ENCODE measurements around the gene ACTR1A.

The ACTR1A gene

DNA sequence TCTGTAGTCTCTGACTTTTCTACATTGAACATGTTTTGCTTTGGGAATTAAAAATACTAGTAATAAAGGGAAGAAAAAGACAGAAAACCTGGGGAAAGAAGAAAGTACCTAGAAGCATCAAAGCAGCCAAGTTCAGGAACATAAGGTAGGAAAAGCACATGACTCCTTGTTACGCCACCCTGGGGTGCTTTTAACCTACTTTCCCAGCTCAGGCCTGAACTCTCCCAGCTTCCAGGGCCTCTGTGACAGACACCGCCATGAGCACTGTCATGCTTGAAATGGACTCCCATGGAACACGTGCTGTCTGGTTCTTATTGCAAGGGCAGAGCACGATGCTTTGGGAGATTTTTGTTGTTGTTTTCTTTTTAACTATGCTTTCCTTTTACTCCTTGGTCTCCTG lies 11.4 kb downstream of the ACTR1A start:
- Histone ChIP-seq H3K4me2 (ENCODE audit: low read depth, low read length) (no peak overlapping the region), H3K27ac (ENCODE audit: low read length) (no peak overlapping the region), H3K4me3 (ENCODE audit: low read length) (no peak overlapping the region), H2AFZ (ENCODE audit: low read length) (no peak overlapping the region), H3K9ac (ENCODE audit: low read length) (no peak overlapping the region), H3K79me2 (ENCODE audit: low read length) (peaks cover 50% of the 10 kb centered on the region), H4K20me1 (ENCODE audit: insufficient read depth, low read length) (no peaks in the 10 kb centered on the region), H3K4me1 (ENCODE audit: low read length) (no peaks in the 10 kb centered on the region), H3K9me2 (replicated peaks; ENCODE audit: insufficient read depth, low read length) (no peaks in the 10 kb centered on the region), H3K9me3 (replicated peaks; ENCODE audit: insufficient read depth, low read length) (no peaks in the 10 kb centered on the region), H3K36me3 (replicated peaks; ENCODE audit: insufficient read depth, low read length) (no peaks in the 10 kb centered on the region), H3F3A (ENCODE audit: insufficient read depth, low read length) (0 out of 2 replicates have a peak, but pooled peaks cover 3% of the 10 kb centered on the region), H3K27me3 (replicated peaks; ENCODE audit: insufficient read depth, low read length) (no peaks in the 10 kb centered on the region)
- DNase-seq, result no peak
- TF ChIP-seq EZH2phosphoT487 (IDR thresholded peaks at IDR 0.05; ENCODE audit: low read length) (no peak), EZH2 (optimal IDR thresholded peaks at IDR 0.05; ENCODE audit: low read depth, low read length) (no peak)
- TF ChIP-seq, protein P1, sequence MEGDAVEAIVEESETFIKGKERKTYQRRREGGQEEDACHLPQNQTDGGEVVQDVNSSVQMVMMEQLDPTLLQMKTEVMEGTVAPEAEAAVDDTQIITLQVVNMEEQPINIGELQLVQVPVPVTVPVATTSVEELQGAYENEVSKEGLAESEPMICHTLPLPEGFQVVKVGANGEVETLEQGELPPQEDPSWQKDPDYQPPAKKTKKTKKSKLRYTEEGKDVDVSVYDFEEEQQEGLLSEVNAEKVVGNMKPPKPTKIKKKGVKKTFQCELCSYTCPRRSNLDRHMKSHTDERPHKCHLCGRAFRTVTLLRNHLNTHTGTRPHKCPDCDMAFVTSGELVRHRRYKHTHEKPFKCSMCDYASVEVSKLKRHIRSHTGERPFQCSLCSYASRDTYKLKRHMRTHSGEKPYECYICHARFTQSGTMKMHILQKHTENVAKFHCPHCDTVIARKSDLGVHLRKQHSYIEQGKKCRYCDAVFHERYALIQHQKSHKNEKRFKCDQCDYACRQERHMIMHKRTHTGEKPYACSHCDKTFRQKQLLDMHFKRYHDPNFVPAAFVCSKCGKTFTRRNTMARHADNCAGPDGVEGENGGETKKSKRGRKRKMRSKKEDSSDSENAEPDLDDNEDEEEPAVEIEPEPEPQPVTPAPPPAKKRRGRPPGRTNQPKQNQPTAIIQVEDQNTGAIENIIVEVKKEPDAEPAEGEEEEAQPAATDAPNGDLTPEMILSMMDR (IDR thresholded peaks at IDR 0.05; ENCODE audit: low read length), result no peak

DNA sequence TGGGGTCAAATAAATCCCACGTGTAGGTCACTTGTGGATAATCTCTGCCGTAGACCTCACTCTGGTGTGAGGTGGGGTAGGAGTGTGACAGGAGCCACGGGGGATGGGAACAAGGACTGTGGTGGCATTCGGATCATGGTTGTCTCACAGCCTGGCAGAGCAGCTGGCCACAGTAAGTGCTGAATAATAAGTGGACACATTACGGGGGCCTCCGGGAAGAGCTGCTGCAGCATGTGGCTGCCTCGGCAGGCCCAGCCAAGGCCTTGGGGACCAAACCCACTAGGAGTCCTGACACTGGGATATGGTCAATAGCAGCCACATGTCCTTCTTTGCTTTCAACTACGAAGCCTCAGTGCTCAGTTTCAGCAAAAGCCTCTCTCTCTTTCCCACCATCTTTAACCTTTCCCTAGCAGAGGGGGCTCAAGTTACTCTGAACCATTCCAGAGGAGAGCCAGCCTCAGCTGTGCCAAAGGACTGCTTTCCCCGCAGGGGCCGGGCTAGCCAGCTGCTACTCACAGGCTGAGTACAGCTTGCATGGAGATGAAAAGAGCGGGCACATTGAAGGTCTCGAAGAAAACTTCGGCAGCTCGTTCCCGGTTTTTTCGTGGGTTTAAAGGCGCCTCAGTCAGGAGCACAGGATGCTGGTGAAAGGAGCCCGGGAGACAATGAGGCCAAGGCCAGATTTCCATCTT lies 17.3 kb downstream of the ACTR1A start:
- H3K36me3 ChIP-seq (replicated peaks; ENCODE audit: insufficient read depth, low read length), result no peaks in the 10 kb centered on the region
- H3K4me2 ChIP-seq (ENCODE audit: low read depth, low read length), result no peak overlapping the region
- H3K9me2 ChIP-seq (replicated peaks; ENCODE audit: insufficient read depth, low read length), result no peaks in the 10 kb centered on the region
- 0 out of 2 replicates have a peak, but pooled peaks cover 3% of the 10 kb centered on the region for H3F3A ChIP-seq (ENCODE audit: insufficient read depth, low read length)
- H3K9me3 ChIP-seq (replicated peaks; ENCODE audit: insufficient read depth, low read length), result no peaks in the 10 kb centered on the region
- H3K79me2 ChIP-seq (ENCODE audit: low read length), result peaks cover under 1% of the 10 kb centered on the region; the same call in 1 of the 2 replicates
- no peaks in the 10 kb centered on the region for H4K20me1 ChIP-seq (ENCODE audit: insufficient read depth, low read length)
- no peak overlapping the region for H3K27ac ChIP-seq (ENCODE audit: low read length)
- no peaks in the 10 kb centered on the region for H3K27me3 ChIP-seq (replicated peaks; ENCODE audit: insufficient read depth, low read length)
- no peak overlapping the region for H2AFZ ChIP-seq (ENCODE audit: low read length)
- H3K9ac ChIP-seq (ENCODE audit: low read length), result no peak overlapping the region
- DNase-seq, result no peak
- H3K4me3 ChIP-seq (ENCODE audit: low read length), result no peak overlapping the region
- no peaks in the 10 kb centered on the region for H3K4me1 ChIP-seq (ENCODE audit: low read length)
- no peak for TF ChIP-seq EZH2phosphoT487 (IDR thresholded peaks at IDR 0.05; ENCODE audit: low read length)

DNA sequence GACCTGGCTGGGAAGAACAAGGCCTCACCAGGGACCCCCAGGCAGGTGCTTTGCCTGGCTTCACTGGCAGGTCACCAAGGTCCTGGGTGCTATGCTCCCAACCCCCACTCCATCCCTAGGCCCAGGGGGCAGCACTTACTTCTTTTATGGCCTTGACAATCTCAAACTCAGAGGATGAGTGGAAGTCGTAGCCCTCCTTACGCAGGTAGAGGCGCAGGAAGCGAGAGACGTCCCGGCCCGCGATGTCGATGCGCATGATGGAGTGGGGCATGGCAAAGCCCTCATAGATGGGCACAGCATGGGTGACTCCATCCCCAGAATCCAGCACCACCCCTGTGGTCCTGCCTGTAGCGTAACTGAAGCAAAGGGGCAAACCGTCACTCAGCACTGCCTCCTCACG lies 18.5 kb downstream of the ACTR1A start:
- no peaks in the 10 kb centered on the region for H3K36me3 ChIP-seq (replicated peaks; ENCODE audit: insufficient read depth, low read length)
- no peak overlapping the region for H2AFZ ChIP-seq (ENCODE audit: low read length)

More for the DNA sequence above, 18.5 kb downstream of the ACTR1A start:
- no peak overlapping the region for H3K9ac ChIP-seq (ENCODE audit: low read length)
- DNase-seq, result no peak
- H3K27ac ChIP-seq (ENCODE audit: low read length), result no peak overlapping the region
- H3K4me3 ChIP-seq (ENCODE audit: low read length), result no peak overlapping the region
- H3K9me3 ChIP-seq (replicated peaks; ENCODE audit: insufficient read depth, low read length), result no peaks in the 10 kb centered on the region
- no peaks in the 10 kb centered on the region for H3K9me2 ChIP-seq (replicated peaks; ENCODE audit: insufficient read depth, low read length)
- H4K20me1 ChIP-seq (ENCODE audit: insufficient read depth, low read length), result no peaks in the 10 kb centered on the region
- H3K4me2 ChIP-seq (ENCODE audit: low read depth, low read length), result no peak overlapping the region
- TF ChIP-seq EZH2 (optimal IDR thresholded peaks at IDR 0.05; ENCODE audit: low read depth, low read length) (no peak), EZH2phosphoT487 (IDR thresholded peaks at IDR 0.05; ENCODE audit: low read length) (no peak)
- TF ChIP-seq, protein P1 (IDR thresholded peaks at IDR 0.05; ENCODE audit: low read length), result no peak
- no peaks in the 10 kb centered on the region for H3K79me2 ChIP-seq (ENCODE audit: low read length)
- peaks cover 8% of the 10 kb centered on the region; the same call in 1 of the 2 replicates for H3F3A ChIP-seq (ENCODE audit: insufficient read depth, low read length)
- H3K4me1 ChIP-seq (ENCODE audit: low read length), result no peaks in the 10 kb centered on the region
- H3K27me3 ChIP-seq (replicated peaks; ENCODE audit: insufficient read depth, low read length), result no peaks in the 10 kb centered on the region

All from MM.1S (cell line).